ENCODE results near the gene NOX4. TPM values are rescaled to one million over a fixed set of nuclear protein-coding genes. Genes with fewer than 3 reads are reported as not detected.

NOX4 gene
- total and polyA plus RNA-seq, 10 of the 15 experiments (the other 5 are each of a cell fraction or from before 2014, with no cell fraction given): not detected

- H3K79me2 ChIP-seq (ENCODE audit: control insufficient read depth, insufficient read depth, low read length): no peaks in the 10 kb centered on the region
- H3K36me3 ChIP-seq (ENCODE audit: control insufficient read depth in 2 of 2, insufficient read depth in 2 of 2, low read length in 1 of 2): no peaks in the 10 kb centered on the region
- H3K9ac ChIP-seq (ENCODE audit: control insufficient read depth, insufficient read depth, low read length): no peak overlapping the region
- no peak for ATAC-seq
- in situ Hi-C loops (cut with MboI) (no loop called here), intact Hi-C loops (cut with micrococcal nuclease; ENCODE audit: unreplicated experiment) (no loop called here)
- no peak overlapping the region for H2AFZ ChIP-seq (ENCODE audit: control insufficient read depth, low read depth, low read length)
- no peaks in the 10 kb centered on the region for H3K9me3 ChIP-seq (replicated peaks; ENCODE audit: control insufficient read depth, insufficient read depth, low read length)
- no peak for FAIRE-seq
- BruUV-seq (replicated peaks): no TSS peak
- H3K4me1 ChIP-seq (ENCODE audit: control insufficient read depth, insufficient read depth, low read length): no peaks in the 10 kb centered on the region
- no peak for DNase-seq (ENCODE audit: low read depth, low spot score)
- ChIA-PET CTCF (no interaction called here), POLR2A (no interaction called here), SMC1A (ENCODE audit: uncharacterized antibody, unreplicated experiment) (no interaction called here), RAD21 (ENCODE audit: unreplicated experiment) (no interaction called here)
- H3K27me3 ChIP-seq (replicated peaks in 1 of 2; ENCODE audit: control insufficient read depth in 2 of 2, insufficient read depth in 2 of 2, low read length in 1 of 2): no peaks in the 10 kb centered on the region
- no peak overlapping the region for H3K4me2 ChIP-seq (ENCODE audit: control insufficient read depth, insufficient read depth)
- WGBS (ENCODE audit: insufficient coverage, insufficient replicate concordance, low lambda C conversion rate, missing lambda C conversion rate): 0% methylated on average over 1 of the region's 1 CpG
- H4K20me1 ChIP-seq (ENCODE audit: control insufficient read depth, insufficient read depth): no peaks in the 10 kb centered on the region
- no peak overlapping the region for H3K4me3 ChIP-seq
- no peak overlapping the region for H3K27ac ChIP-seq (ENCODE audit: control insufficient read depth, insufficient read depth)
- no peak for TF ChIP-seq MTA3 (IDR thresholded peaks at IDR 0.05; ENCODE audit: borderline replicate concordance, low read length)
- TF ChIP-seq CHD4 (IDR thresholded peaks at IDR 0.05): no peak
- no peak for TF ChIP-seq BMI1 (IDR thresholded peaks at IDR 0.05; ENCODE audit: borderline replicate concordance)
- TF ChIP-seq HDAC2 (IDR thresholded peaks at IDR 0.05): no peak
- TF ChIP-seq ATF7 (IDR thresholded peaks at IDR 0.05; ENCODE audit: low read depth): no peak
- no peak for TF ChIP-seq BRCA1 (IDR thresholded peaks at IDR 0.05; ENCODE audit: low read depth, low read length)
- TF ChIP-seq SPI1 (IDR thresholded peaks at IDR 0.05; ENCODE audit: borderline replicate concordance, insufficient read depth, low read depth, low read length): no peak
Measured at GRCh38 chr11:89537936-89538335, 46.8 kb upstream of the NOX4 start.

GRCh38 chr11:89536926-89537325, 45.8 kb upstream of the NOX4 start:
- no TSS peak for BruUV-seq (replicated peaks)
- Histone ChIP-seq H4K20me1 (ENCODE audit: control insufficient read depth, insufficient read depth) (no peaks in the 10 kb centered on the region), H3K9me3 (replicated peaks; ENCODE audit: control insufficient read depth, insufficient read depth, low read length) (no peaks in the 10 kb centered on the region), H3K27ac (ENCODE audit: control insufficient read depth, insufficient read depth) (no peak overlapping the region), H3K27me3 (replicated peaks in 1 of 2; ENCODE audit: control insufficient read depth in 2 of 2, insufficient read depth in 2 of 2, low read length in 1 of 2) (no peaks in the 10 kb centered on the region), H3K36me3 (ENCODE audit: control insufficient read depth in 2 of 2, insufficient read depth in 2 of 2, low read length in 1 of 2) (no peaks in the 10 kb centered on the region), H3K4me1 (ENCODE audit: control insufficient read depth, insufficient read depth, low read length) (no peaks in the 10 kb centered on the region), H3K79me2 (ENCODE audit: control insufficient read depth, insufficient read depth, low read length) (no peaks in the 10 kb centered on the region), H3K4me2 (ENCODE audit: control insufficient read depth, insufficient read depth) (no peak overlapping the region), H3K9ac (ENCODE audit: control insufficient read depth, insufficient read depth, low read length) (no peak overlapping the region), H3K4me3 (no peak overlapping the region), H2AFZ (ENCODE audit: control insufficient read depth, low read depth, low read length) (no peak overlapping the region)
- ChIA-PET RAD21 (ENCODE audit: unreplicated experiment) (no interaction called here), SMC1A (ENCODE audit: uncharacterized antibody, unreplicated experiment) (no interaction called here), CTCF (no interaction called here), POLR2A (no interaction called here)
- WGBS (ENCODE audit: insufficient coverage, insufficient replicate concordance, low lambda C conversion rate, missing lambda C conversion rate): 0% methylated on average over 1 of the region's 1 CpG
- intact Hi-C loops (cut with micrococcal nuclease; ENCODE audit: unreplicated experiment) (no loop called here), in situ Hi-C loops (cut with MboI) (no loop called here)
- no peak for DNase-seq (ENCODE audit: low read depth, low spot score)
- no peak for FAIRE-seq
- no peak for ATAC-seq
- no peak for TF ChIP-seq BCLAF1 (IDR thresholded peaks at IDR 0.05)
- no peak for TF ChIP-seq E2F4 (IDR thresholded peaks at IDR 0.05; ENCODE audit: low read depth, low read length)
- TF ChIP-seq SIX5 (IDR thresholded peaks at IDR 0.05; ENCODE audit: low read depth, low read length, severe bottlenecking): no peak
- TF ChIP-seq ASH2L (IDR thresholded peaks at IDR 0.05; ENCODE audit: borderline replicate concordance, low read depth): no peak
- no peak for TF ChIP-seq CBFB (IDR thresholded peaks at IDR 0.05; ENCODE audit: low read depth)
- TF ChIP-seq SREBF1 (IDR thresholded peaks at IDR 0.05; ENCODE audit: low read length): no peak
- TF ChIP-seq YY1 (IDR thresholded peaks at IDR 0.05; ENCODE audit: low read depth, low read length): no peak
- TF ChIP-seq RELB (IDR thresholded peaks at IDR 0.05; ENCODE audit: low read depth): no peak

Data from GM12878 (cell line).